NCI-H1694 (cell line): Measurements from ENCODE around the gene ZNF407.

Source experiments
- DNase-seq: peaks from one replicate; lab custom pipeline; 2025; lab: John Stamatoyannopoulos, UW

The ZNF407 gene

DNA sequence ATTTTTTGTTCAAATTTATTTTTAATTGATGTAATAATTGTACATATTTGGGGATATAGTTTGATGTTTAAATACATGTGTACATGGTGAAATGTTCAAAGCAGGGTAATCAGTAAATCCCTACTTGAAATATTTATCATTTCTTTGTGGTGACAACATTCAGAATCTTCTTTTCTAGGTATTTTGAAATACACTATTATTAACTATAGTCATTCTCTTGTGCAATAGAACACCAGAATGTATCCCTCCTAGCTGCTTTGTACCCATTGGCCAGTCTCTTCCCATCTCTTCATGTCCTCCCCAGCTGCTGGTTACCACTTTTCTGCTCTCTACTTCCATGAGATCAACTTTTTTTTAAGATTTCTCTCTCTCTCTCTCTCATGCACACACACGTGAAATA, 126.5 kb downstream of the ZNF407 start:
- DNase-seq = no peak

GRCh38 chr18:74725690-74726089, 128.0 kb downstream of the ZNF407 start:
- no peak for DNase-seq

DNA sequence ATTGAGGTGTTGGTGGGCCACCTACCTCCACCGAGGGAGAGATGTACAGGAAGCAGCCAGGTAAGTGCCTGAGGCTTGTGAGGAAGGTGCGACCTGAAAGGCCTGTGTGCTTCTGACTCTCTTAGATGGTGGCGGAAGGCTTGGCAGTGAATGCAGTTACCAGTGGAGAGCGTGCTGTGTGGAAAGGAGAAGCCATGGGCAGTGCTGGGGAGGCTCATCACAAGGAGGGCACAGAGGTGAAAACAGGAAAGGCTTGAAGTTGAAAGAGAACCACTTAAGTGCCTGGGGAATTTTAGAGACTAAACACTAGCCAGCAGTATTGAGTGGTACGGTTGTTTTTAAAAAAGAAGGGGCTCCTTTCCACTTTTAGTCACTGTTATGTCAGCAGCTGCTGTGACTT, 130.9 kb downstream of the ZNF407 start:
- no peak for DNase-seq

DNA sequence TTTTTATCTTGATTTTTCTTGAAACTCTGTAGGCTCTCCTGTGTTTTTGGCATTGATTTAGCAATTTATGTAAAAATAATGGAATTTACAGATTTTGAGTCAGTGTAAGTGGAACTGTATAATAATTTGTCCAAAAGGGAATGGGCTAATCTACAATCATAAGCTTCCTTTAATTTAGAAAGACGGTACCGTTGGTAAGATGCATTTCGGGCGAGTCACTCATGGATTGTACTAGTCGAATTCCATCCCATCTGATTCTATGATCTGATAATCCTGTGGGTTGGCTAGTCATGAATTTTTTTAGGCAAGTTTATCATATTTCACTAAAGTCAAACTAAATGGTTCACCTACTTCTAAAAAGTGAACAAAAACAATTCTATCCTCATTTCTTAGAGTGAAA, 133.4 kb downstream of the ZNF407 start:
- DNase-seq = no peak

GRCh38 chr18:74732380-74732779, 134.7 kb downstream of the ZNF407 start:
- no peak for DNase-seq

GRCh38 chr18:74733598-74733997, 135.9 kb downstream of the ZNF407 start:
- DNase-seq = no peak

GRCh38 chr18:74734013-74734444, 136.4 kb downstream of the ZNF407 start:
- no peak for DNase-seq

DNA sequence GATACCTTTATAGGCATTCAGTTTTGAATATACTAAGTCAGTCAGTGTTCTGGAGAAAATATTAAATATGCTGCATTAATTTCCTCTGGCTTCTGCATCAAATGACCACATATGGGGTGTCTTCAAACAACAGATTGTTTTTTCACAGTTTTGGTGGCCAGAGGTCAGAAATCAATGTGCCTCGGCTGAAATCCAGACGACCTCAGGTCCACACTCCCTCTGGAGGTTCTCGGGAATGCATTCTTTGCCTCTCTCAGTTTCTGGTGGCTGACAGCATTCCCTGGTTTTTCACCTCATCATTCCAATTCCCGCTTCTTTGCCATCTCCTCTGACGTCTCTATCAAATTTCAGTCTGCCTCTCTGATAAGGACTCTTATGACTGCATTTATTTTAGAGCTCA, 142.3 kb downstream of the ZNF407 start:
- no peak for DNase-seq

- DNase-seq = no peak
Observed at GRCh38 chr18:74742573-74743243, 145.0 kb downstream of the ZNF407 start.

GRCh38 chr18:74745633-74746403, 148.1 kb downstream of the ZNF407 start:
- DNase-seq = no peak

DNA sequence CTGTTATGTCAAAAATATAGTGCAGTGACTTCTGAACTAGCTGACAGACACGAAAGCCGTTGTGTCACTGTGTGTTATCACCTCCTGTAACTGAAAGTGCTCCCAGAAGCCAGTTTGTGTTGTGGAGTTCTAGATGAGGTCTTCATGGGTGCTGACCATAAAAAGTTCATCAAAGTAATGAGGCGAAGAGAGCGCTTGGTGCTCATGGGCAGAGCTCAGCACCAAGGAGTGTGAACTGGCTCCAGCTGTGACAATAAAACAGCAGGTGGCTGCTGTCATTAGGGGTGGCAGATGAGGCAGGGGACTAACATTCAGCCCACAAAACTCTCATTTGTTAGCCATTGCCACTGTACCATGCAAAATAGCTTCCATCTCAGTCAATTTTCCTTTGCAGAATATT, 151.1 kb downstream of the ZNF407 start:
- DNase-seq = no peak

- no peak for DNase-seq
Observed at GRCh38 chr18:74758995-74759394, 161.3 kb downstream of the ZNF407 start.

GRCh38 chr18:74760026-74760425, 162.4 kb downstream of the ZNF407 start:
- DNase-seq = no peak

DNA sequence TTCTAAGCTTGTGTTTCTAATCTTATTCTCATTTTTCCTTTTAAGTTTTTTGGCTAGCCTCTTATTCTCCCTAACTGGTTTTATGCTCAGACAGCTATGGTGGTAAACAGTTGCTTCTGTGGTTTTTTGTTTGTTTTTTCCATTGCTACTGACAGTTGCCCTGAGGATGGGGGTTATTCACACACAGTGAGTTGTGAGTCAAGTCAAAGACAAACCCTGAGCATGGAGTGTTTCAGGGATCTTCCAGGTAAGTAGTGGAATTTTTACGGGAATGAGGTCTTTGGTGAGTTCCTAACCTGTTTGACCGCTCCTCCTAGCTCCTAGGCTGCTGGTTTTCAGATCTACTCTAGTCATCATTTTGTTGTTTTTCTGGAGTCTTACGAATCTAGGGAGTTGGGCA, 162.8 kb downstream of the ZNF407 start:
- DNase-seq = no peak

GRCh38 chr18:74766251-74766650, 168.6 kb downstream of the ZNF407 start:
- DNase-seq = no peak

GRCh38 chr18:74768096-74768495, 170.4 kb downstream of the ZNF407 start:
- no peak for DNase-seq

GRCh38 chr18:74773171-74773624, 175.5 kb downstream of the ZNF407 start:
- no peak for DNase-seq

DNA sequence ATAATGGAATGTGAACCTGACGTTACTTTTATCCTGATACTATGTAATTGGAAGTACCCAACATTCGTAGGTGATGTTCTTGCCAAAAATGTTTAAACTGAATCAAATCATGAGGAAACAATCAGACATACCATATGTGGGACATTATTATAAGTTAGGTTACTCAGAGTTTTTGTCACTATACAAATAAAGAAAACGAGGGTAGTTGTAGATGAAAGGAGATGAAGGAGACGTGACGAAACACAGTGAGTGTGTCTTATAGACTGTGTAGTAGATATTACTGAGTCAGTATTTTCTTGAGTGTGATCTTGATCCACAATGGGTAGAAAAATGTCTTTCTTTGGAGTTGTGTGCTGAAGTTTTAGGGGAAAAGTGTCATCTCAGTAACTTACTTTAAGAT, 176.8 kb downstream of the ZNF407 start:
- DNase-seq = no peak

- no peak for DNase-seq
Observed at GRCh38 chr18:74775239-74775638, 177.6 kb downstream of the ZNF407 start.

DNA sequence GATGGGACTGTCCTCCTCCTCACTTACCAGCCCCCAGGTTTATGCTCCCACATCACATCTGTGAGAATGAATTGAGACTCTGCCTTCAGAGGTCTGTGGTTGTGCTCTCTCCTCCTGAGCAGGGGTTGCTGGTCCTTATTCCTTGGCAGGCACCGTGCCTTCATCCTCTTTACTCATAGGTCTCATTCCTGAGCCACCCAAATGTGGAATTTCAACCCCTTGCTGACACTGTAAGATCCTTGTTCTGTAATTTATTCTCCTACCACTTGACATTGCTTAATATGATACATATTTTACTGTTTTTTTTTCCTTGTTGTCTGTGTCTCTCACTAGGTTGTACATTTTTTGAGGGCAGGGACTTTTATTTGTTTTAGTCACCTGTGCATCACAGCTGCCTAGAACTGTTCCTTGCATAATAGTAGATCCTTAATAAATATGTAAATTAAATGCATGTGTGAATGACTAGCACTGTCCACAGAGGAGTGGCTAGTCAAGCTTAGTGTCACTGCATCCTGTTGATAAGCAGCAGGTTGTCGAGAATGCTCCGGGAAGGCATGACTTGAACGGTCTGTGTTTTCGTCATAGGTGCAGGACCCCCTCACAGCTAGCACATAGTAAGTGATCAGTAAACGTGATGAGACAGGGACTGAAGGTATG, 180.6 kb downstream of the ZNF407 start:
- no peak for DNase-seq

DNA sequence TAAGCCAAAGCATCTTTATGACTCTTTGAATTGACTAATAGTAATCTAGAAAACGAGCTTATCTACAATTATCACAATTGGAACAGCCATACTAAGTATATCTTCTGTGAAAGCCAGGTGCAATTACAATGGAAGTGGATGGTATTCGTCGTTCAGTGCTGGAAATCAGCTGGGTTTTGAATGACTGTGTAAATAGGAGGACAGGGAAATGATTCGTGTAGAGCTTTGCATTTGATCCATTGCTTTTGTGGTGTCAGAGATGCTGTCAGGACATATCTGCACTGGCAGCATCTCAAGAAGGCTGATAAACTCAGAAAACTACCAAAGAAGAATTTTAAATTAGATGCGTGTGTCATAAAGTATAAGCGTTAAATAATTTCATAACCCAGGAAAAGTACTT, 187.1 kb downstream of the ZNF407 start:
- DNase-seq = no peak

GRCh38 chr18:74785632-74786031, 188.0 kb downstream of the ZNF407 start:
- DNase-seq = no peak

DNA sequence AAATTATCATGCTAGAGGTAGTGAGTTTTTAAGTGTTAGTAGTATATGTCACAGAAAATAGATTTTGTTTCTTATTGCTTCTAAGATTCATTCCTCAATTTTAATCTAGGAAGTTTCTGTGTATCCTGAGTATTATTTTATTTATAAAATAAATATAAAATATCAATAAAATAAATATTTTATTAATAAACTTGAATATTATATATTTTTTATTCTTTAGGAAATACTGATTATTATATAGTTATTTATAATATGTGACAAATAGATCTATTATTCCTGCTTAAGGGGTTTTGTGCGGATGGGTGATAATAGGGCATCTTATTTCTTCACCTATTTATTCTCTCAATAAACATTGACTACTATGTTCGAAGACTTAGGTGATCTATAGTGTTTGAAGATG, 191.0 kb downstream of the ZNF407 start:
- DNase-seq = no peak
